Dendritic cell treated with granulocyte-macrophage colony-stimulating factor and Interleukin-4, amounts not matched to agents 40 ng/mL and 50 ng/mL, for 4 days (primary cell): ENCODE measurements around the gene BAIAP2L1.
A peak's percentile ranks its signal among the peaks of the same experiment; 100 is the strongest.

Source experiments
- H3K27ac Mint-ChIP-seq: one replicate; pipeline ENCODE4 v1.8.0; 2022; ENCODE audit warnings: mild to moderate bottlenecking, mixed read lengths
- H3K27me3 Mint-ChIP-seq: one replicate; pipeline ENCODE4 v1.8.0; 2022; ENCODE audit warnings: mild to moderate bottlenecking, mixed read lengths
- H3K36me3 Mint-ChIP-seq: one replicate; pipeline ENCODE4 v1.8.0; 2022; ENCODE audit warnings: low read depth, mixed read lengths
- H3K4me1 Mint-ChIP-seq: one replicate; pipeline ENCODE4 v1.8.0; 2022; ENCODE audit warnings: low read depth, mixed read lengths
- H3K4me3 Mint-ChIP-seq: one replicate; pipeline ENCODE4 v1.8.0; 2022; ENCODE audit warnings: mild to moderate bottlenecking, moderate library complexity, mixed read lengths
- H3K9me3 Mint-ChIP-seq: one replicate; pipeline ENCODE4 v1.8.0; 2022; ENCODE audit warnings: mixed read lengths
- intact Hi-C: fragments of 100-400 bp; cut with micrococcal nuclease; formaldehyde crosslinking; loops from one replicate; pipeline ENCODE4 v1.15.0; 2022

BAIAP2L1 gene

DNA sequence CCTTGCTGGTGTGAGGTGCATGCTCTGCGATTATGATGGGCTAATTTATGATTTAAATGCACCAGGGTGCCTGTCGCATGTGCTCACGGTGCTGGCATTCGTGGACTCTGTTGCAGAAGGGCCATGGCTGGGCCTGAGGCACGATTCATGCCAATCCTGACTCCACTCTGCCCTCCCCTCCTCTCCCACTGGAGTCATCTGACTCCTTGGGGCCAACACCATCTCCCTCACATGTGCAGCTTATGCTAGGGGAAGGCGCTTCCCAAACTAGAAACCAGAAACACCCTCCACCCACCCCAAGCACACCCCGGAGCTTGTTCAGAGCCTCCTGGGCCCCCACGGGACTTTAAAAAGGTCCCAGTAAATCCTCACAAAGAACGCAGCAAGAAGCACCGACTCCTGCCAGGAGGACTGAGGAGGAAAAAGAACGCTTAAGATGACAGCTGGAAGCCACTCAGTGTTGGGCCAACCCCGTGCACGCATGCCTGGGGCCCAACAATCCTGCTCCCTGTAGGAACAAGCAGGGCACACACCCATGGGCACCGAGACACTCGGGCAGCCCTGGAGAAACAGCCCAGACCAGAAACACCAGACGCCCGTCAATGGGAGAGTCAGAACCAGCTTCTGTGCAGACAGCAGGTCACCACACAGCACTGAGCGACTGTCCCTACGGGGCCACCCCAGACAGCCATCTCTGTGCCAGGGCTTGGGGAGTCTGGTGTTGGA, 105.3 kb downstream of the BAIAP2L1 start:
- Mint-ChIP-seq H3K27me3 (no peaks in the 10 kb centered on the region), H3K4me3 (no peak overlapping the region), H3K9me3 (no peaks in the 10 kb centered on the region), H3K36me3 (peaks cover 82% of the 10 kb centered on the region), H3K4me1 (peaks cover 14% of the 10 kb centered on the region), H3K27ac (peak overlapping the region; percentile 17)
- intact Hi-C loops = no loop called here

DNA sequence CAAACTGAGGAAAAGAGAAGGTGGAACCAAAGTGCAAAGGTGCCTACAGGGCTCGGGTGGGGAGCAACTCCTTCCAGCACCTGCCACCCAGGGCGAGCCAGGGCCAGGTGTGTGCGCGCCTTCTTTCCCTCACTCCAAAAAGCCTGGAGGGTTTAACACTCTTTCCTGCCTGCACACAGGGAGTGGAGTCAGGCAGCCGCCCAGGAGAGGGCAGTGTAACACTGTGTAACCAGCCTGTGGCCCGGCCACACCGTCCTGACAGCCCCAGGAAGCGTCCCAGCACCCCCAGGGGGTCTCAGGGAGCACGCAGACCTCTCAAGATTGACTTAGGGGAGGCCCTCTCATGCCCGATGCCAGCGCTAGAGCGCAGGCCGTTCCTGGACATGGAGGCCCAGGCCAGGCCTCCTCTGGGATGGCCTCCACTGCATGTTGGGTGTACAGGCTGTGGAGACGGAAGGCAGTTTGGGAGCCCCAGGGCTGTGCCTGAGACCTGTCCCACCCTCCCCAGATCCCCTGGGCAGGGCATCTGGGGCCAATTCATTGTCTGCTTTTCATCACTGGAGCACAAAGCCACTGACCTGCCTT, 106.0 kb downstream of the BAIAP2L1 start:
- Mint-ChIP-seq H3K36me3 (peaks cover 79% of the 10 kb centered on the region), H3K4me1 (peaks cover 18% of the 10 kb centered on the region), H3K27ac (peak overlapping the region; percentile 17), H3K4me3 (no peak overlapping the region), H3K27me3 (no peaks in the 10 kb centered on the region), H3K9me3 (no peaks in the 10 kb centered on the region)
- intact Hi-C loops = loop anchor here (5.0 kb wide), 1 partner anchor 547 kb away; no protein-coding TSS in a partner anchor

- Mint-ChIP-seq H3K27ac (no peak overlapping the region), H3K4me1 (peaks cover 24% of the 10 kb centered on the region), H3K36me3 (peaks cover 83% of the 10 kb centered on the region), H3K9me3 (no peaks in the 10 kb centered on the region), H3K27me3 (no peaks in the 10 kb centered on the region), H3K4me3 (no peak overlapping the region)
- intact Hi-C loops = loop anchor here (5.0 kb wide), 1 partner anchor 548 kb away; no protein-coding TSS in a partner anchor
Measured at GRCh38 chr7:98294326-98294725, 106.6 kb downstream of the BAIAP2L1 start.

DNA sequence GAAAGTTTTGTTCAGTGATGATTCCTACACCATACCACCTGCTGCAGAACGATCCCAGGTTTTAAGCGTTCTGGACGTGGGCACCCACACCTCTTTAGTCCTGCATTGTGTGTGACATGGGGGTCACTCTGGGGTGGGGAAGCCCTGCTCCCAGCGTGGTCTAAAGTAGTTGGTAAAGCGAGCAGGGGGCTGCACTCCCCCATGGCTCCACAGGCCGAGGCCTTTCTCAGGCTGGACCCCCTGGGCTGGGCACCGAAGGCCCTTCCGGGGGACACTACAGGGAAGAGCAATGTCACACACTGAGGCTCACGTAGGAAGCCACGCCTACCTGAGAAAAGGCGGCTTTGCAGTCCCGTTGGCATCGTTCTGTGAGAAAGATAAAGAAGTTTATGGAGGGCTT, 107.1 kb downstream of the BAIAP2L1 start:
- H3K4me3 Mint-ChIP-seq = no peak overlapping the region
- H3K36me3 Mint-ChIP-seq = peaks cover 89% of the 10 kb centered on the region
- no peaks in the 10 kb centered on the region for H3K27me3 Mint-ChIP-seq
- intact Hi-C loops = loop anchor here (5.0 kb wide), 1 partner anchor 549 kb away; no protein-coding TSS in a partner anchor
- H3K9me3 Mint-ChIP-seq = no peaks in the 10 kb centered on the region
- peaks cover 30% of the 10 kb centered on the region for H3K4me1 Mint-ChIP-seq
- H3K27ac Mint-ChIP-seq = no peak overlapping the region

GRCh38 chr7:98293265-98293664, 107.6 kb downstream of the BAIAP2L1 start:
- peaks cover 34% of the 10 kb centered on the region for H3K4me1 Mint-ChIP-seq
- peaks cover 94% of the 10 kb centered on the region for H3K36me3 Mint-ChIP-seq
- H3K4me3 Mint-ChIP-seq = no peak overlapping the region
- H3K9me3 Mint-ChIP-seq = no peaks in the 10 kb centered on the region
- no peak overlapping the region for H3K27ac Mint-ChIP-seq
- no peaks in the 10 kb centered on the region for H3K27me3 Mint-ChIP-seq
- intact Hi-C loops = loop anchor here (5.0 kb wide), 1 partner anchor 549 kb away; no protein-coding TSS in a partner anchor

- Mint-ChIP-seq H3K9me3 (no peaks in the 10 kb centered on the region), H3K4me3 (no peak overlapping the region), H3K27ac (no peak overlapping the region), H3K27me3 (no peaks in the 10 kb centered on the region), H3K4me1 (peaks cover 48% of the 10 kb centered on the region), H3K36me3 (peaks cover 96% of the 10 kb centered on the region)
- intact Hi-C loops = loop anchor here (5.0 kb wide), 1 partner anchor 551 kb away; no protein-coding TSS in a partner anchor
Measured at GRCh38 chr7:98291717-98292116, 109.2 kb downstream of the BAIAP2L1 start.

DNA sequence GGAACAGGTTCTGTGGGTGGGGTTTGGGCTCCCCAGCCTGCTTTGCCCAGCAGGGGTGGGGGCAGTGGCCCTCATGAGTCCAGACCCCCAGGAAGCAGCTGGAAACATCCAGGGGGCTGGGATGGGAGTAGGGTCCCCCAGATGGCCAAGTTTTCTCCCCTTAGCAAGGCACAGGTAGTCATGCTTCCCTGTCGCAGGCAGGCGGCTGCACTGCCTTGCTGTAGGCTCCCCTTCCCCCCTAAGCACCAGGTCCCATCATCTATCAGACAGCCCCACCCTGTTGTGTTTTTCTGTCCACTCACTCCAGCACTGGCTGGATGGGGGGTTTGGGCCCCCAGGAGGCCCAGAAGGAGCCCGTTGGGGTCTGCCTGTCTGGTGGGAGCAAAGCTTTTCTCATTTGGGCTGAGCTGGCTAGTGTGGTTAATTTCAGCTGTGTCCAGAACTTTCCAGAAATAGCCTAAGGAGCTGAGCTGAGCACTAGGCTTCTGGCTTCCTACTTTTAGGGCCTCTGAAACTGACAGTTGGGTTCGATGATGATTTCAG, 111.5 kb downstream of the BAIAP2L1 start:
- H3K9me3 Mint-ChIP-seq = no peaks in the 10 kb centered on the region
- intact Hi-C loops = loop anchor here (10.0 kb wide), 3 partner anchors 585 to 1965 kb away; partner anchors contain the start of genes SDHAF3, SLC25A13, TMEM130 and TRRAP
- H3K4me1 Mint-ChIP-seq = peaks cover 67% of the 10 kb centered on the region

DNA sequence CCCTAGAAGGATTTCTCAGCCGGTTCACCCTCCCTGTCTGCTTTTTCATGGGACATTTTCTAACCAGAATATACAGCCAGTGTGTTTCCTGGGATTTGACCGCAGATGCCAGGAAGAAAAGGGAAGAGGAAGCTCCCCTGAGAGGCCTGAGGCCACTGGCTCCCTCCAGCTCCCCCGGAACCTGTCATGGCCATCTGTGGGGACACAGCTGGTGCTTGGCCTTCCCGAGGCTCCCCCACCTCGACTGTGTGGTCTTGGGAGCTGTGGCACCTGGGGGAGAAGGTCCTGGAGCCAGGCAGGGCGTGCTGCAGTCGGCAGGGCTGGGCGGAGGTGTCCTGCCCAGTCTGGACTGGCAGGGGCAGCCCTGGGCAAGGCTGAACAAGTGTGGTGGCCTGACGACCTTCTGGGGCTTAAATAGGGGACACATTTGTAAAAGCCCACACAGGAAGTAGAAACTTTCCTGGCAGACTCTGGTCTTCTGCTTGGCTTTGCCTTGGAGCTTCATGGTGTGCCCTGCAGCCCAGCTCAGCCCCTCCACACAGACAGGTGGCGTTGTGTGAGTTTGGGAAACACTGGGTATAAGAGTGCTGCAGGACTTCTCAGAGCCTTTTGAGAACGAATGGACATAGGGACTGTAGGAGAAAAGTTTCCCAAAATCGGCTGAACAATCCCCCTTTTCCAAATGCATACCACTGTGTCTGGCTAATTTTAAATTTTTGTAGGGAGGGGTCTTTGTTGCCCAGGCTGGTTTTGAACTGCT, 112.6 kb downstream of the BAIAP2L1 start:
- H3K27ac Mint-ChIP-seq = peak overlapping the region; percentile 97
- no peaks in the 10 kb centered on the region for H3K9me3 Mint-ChIP-seq
- H3K36me3 Mint-ChIP-seq = peaks cover 97% of the 10 kb centered on the region
- H3K4me1 Mint-ChIP-seq = peaks cover 77% of the 10 kb centered on the region
- intact Hi-C loops = loop anchor here (10.0 kb wide), 3 partner anchors 587 to 1963 kb away; partner anchors contain the start of genes SDHAF3, SLC25A13, TMEM130 and TRRAP
- peak overlapping the region; percentile 73 for H3K4me3 Mint-ChIP-seq
- H3K27me3 Mint-ChIP-seq = no peaks in the 10 kb centered on the region

More for the DNA sequence above, 111.5 kb downstream of the BAIAP2L1 start:
- Mint-ChIP-seq H3K27ac (peak overlapping the region; percentile 97), H3K27me3 (no peaks in the 10 kb centered on the region), H3K36me3 (peaks cover 97% of the 10 kb centered on the region), H3K4me3 (no peak overlapping the region)

DNA sequence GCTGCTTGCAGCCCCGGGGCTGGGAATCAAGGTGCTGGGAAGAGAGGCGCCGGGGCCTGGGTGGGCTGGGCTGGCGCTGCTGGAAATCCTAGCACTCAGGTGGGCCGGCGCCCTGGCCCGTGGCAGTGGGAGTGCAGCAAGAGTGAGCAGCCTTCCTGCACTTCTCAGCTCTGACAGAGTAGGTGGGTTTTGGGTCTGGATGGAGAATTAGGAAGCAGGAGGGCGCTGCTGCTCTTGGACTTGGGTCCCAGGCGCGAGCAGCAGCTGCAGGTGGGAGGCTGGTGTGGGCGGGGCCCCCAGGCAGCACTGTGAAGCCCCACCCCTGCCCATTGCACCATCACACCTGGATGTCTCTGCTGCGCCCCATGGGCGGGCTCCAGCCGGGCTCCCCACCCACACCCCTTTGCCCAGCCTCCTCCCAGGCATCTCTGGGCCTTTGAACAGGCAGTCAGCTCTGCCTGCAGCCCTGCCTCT, 113.4 kb downstream of the BAIAP2L1 start:
- Mint-ChIP-seq H3K36me3 (peaks cover 97% of the 10 kb centered on the region), H3K9me3 (no peaks in the 10 kb centered on the region), H3K27me3 (no peaks in the 10 kb centered on the region), H3K4me1 (peaks cover 81% of the 10 kb centered on the region), H3K4me3 (peak overlapping the region; percentile 73), H3K27ac (peak overlapping the region; percentile 97)
- intact Hi-C loops = loop anchor here (10.0 kb wide), 3 partner anchors 587 to 1963 kb away; partner anchors contain the start of genes SDHAF3, SLC25A13, TMEM130 and TRRAP

DNA sequence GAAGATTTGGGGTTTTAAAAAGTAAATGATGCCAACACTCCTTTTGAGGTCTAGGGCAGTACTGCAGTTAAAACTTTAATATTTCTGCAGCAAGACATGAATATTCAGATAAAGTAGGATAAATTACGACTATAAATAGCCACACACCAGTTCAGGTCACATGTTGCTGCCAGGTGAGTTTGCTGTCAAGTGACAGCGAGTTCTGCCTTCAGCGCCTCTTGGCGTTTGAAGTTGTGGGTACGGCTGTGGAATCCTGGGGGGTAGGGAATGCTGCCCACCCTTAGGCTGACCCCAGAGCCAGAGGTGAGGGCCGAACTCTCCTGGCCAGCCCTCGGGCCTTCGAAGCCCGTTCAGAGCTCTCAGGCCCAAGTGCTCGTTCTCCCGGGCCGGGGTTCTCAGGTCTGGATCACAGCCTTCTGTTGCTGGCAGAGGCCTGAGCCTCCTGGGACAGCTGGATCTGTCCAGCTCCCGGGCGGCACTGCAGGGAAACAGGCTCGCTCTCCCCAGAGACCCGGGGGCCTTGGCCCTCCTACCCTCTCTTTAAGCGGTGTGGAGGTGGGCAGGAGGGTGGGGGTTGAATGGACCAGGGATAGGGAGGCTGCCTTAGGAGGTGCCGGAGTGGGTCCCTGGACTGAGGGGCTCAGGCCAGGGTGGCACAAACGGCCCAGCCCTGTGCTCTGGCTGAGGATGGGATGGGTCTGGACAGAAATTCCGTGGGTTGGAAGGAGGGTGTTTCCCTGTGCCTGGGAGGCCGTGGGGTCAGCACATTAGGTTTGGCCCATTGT, 114.0 kb downstream of the BAIAP2L1 start:
- intact Hi-C loops = loop anchor here (10.0 kb wide), 3 partner anchors 588 to 1962 kb away; partner anchors contain the start of genes SDHAF3, SLC25A13, TMEM130 and TRRAP
- Mint-ChIP-seq H3K27ac (peak overlapping the region; percentile 97), H3K4me1 (peaks cover 78% of the 10 kb centered on the region)

GRCh38 chr7:98286093-98286539, 114.8 kb downstream of the BAIAP2L1 start:
- intact Hi-C loops = loop anchor here (10.0 kb wide), 3 partner anchors 589 to 1961 kb away; partner anchors contain the start of genes SDHAF3, SLC25A13, TMEM130 and TRRAP
- H3K27me3 Mint-ChIP-seq = no peaks in the 10 kb centered on the region
- peaks cover 90% of the 10 kb centered on the region for H3K36me3 Mint-ChIP-seq
- H3K9me3 Mint-ChIP-seq = no peaks in the 10 kb centered on the region
- H3K4me1 Mint-ChIP-seq = peaks cover 76% of the 10 kb centered on the region
- peak overlapping the region; percentile 97 for H3K27ac Mint-ChIP-seq
- H3K4me3 Mint-ChIP-seq = peak overlapping the region; percentile 95

More for the DNA sequence above, 114.0 kb downstream of the BAIAP2L1 start:
- peaks cover 97% of the 10 kb centered on the region for H3K36me3 Mint-ChIP-seq
- H3K27me3 Mint-ChIP-seq = no peaks in the 10 kb centered on the region
- H3K4me3 Mint-ChIP-seq = peak overlapping the region; percentile 95
- no peaks in the 10 kb centered on the region for H3K9me3 Mint-ChIP-seq
